ENCODE measurements around the gene TCF12. TPM values are rescaled to one million over a fixed set of nuclear protein-coding genes. Genes with fewer than 3 reads are reported as not detected.

TCF12 gene
- total and polyA plus RNA-seq, 2 of the 8 experiments (the other 6 are each of a cell fraction or from before 2014, with no cell fraction given) = 85.8 to 101 TPM

DNA sequence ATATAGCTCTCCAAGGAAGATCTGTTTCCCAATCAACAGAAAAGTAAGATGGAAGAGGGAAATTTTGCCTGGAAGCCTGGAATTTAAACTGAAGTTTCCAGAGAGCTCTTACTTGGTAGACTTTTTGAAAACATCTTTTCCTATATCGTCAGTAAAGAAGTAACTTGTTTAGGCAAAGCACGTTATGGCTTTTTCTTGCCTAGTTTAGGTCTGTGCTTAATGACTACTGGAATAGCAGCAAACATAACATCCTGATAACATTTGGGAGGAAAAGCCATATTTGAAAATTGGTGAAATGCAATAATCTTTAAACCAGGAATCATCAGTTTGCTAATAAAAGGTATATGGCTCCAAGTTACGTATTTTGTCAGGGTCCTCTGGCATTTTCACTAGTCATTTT lies 297.4 kb downstream of the TCF12 start:
- FAIRE-seq (no peak), DNase-seq (ENCODE audit: low read depth in 1 of 2, low spot score in 2 of 2) (no peak)
- H3K9me3 ChIP-seq (ENCODE audit: insufficient read depth in 2 of 2, low read depth in 1 of 2, low read length in 1 of 2) = no peaks in the 10 kb centered on the region
- no peak overlapping the region for H2AFZ ChIP-seq (ENCODE audit: low read length)
- WGBS, 2 experiments (ENCODE audit: extremely low coverage in 1 of 2, insufficient coverage in 1 of 2, insufficient read length in 1 of 2, insufficient replicate concordance in 2 of 2, low coverage in 1 of 2, low lambda C conversion rate in 2 of 2, missing lambda C conversion rate in 1 of 2) = 89% methylated on average over 3 of the region's 3 CpGs; no CpG with 5 or more reads in 1 of the 2 experiments
- H3K27ac ChIP-seq (ENCODE audit: low read depth, low read length) = no peak overlapping the region
- H3K79me2 ChIP-seq (ENCODE audit: control insufficient read depth in 1 of 2, insufficient read depth in 2 of 2, low read length in 2 of 2) = peaks cover 0 to 59% of the 10 kb centered on the region in 2 experiments; a peak in 2 of 4 replicates
- H3K14ac ChIP-seq (ENCODE audit: insufficient read length) = no peak overlapping the region
- H3K23ac ChIP-seq (ENCODE audit: insufficient read length) = no peak overlapping the region
- H3K56ac ChIP-seq (replicated peaks; ENCODE audit: insufficient read length, low read depth, low read length) = no peak overlapping the region
- H3K23me2 ChIP-seq (ENCODE audit: low read depth, low read length) = no peaks in the 10 kb centered on the region
- H4K5ac ChIP-seq (ENCODE audit: insufficient read length, low read depth, low read length) = no peak overlapping the region
- CTCF ChIA-PET (ENCODE audit: partially characterized antibody) = interaction anchor here (0.7 to 1.3 kb wide), 2 partner anchors 42 to 77 kb away, joined by 3 read pairs; no protein-coding TSS in a partner anchor
- no peak overlapping the region for H4K91ac ChIP-seq (replicated peaks; ENCODE audit: insufficient read length, low read length)
- no peaks in the 10 kb centered on the region for H3K27me3 ChIP-seq (replicated peaks in 1 of 4; ENCODE audit: control insufficient read depth in 3 of 4, extremely low read depth in 1 of 4, insufficient read depth in 3 of 4, low read length in 3 of 4)
- H3K4me1 ChIP-seq (replicated peaks in 1 of 4; ENCODE audit: control insufficient read depth in 3 of 4, insufficient read depth in 4 of 4, low read length in 3 of 4) = peaks cover 0 to 7% (median 1%) of the 10 kb centered on the region in 4 experiments; a peak in 2 of 7 replicates
- TF ChIP-seq POLR2AphosphoS5 (IDR thresholded peaks at IDR 0.05; ENCODE audit: low read depth, low read length) = no peak
- TF ChIP-seq BRCA1 (IDR thresholded peaks at IDR 0.05; ENCODE audit: low read depth, low read length) = no peak
- TF ChIP-seq BCL11A (IDR thresholded peaks at IDR 0.05; ENCODE audit: low read depth in 2 of 2, low read length in 2 of 2) = no peak
- TF ChIP-seq CHD2 (IDR thresholded peaks at IDR 0.05; ENCODE audit: low read length) = no peak
- TF ChIP-seq JUN (IDR thresholded peaks at IDR 0.05; ENCODE audit: low read depth, low read length) = no peak
- TF ChIP-seq FOSL1 (IDR thresholded peaks at IDR 0.05; ENCODE audit: insufficient read depth, low read depth, low read length) = no peak
- H3K36me3 ChIP-seq (ENCODE audit: control insufficient read depth in 2 of 4, insufficient read depth in 4 of 4, low read length in 3 of 4) = no peaks in the 10 kb centered on the region
- H3K9ac ChIP-seq (replicated peaks in 1 of 4; ENCODE audit: extremely low read depth in 1 of 4, low read depth in 3 of 4, low read length in 3 of 4) = no peak overlapping the region
- H2BK20ac ChIP-seq (ENCODE audit: low read length) = no peak overlapping the region
- H4K20me1 ChIP-seq (replicated peaks in 1 of 2; ENCODE audit: control insufficient read depth in 1 of 2, insufficient read depth in 2 of 2, low read length in 2 of 2) = no peaks in the 10 kb centered on the region
- no peak overlapping the region for H2BK120ac ChIP-seq (replicated peaks; ENCODE audit: low read depth, low read length)
- no peak overlapping the region for H2AK5ac ChIP-seq (ENCODE audit: low read depth, low read length)
- H3K79me1 ChIP-seq (ENCODE audit: low read depth, low read length) = no peaks in the 10 kb centered on the region
- no peak overlapping the region for H3K4ac ChIP-seq (replicated peaks; ENCODE audit: insufficient read length, low read depth, low read length)
- no peak overlapping the region for H2BK12ac ChIP-seq (ENCODE audit: low read depth, low read length)
- H3K18ac ChIP-seq (ENCODE audit: extremely low read depth, low read length) = no peak overlapping the region
- no peak overlapping the region for H3K4me3 ChIP-seq (ENCODE audit: extremely low read depth in 1 of 4, insufficient read depth in 2 of 4, low read depth in 3 of 4, low read length in 4 of 4)
- POLR2A ChIA-PET (ENCODE audit: partially characterized antibody) = no interaction called here
- H2BK5ac ChIP-seq (ENCODE audit: low read depth, low read length) = no peak overlapping the region
- no peak overlapping the region for H4K8ac ChIP-seq (ENCODE audit: extremely low read depth, insufficient read depth, low read length)
- H3K4me2 ChIP-seq (ENCODE audit: insufficient read depth in 1 of 2, low read depth in 2 of 2, low read length in 2 of 2) = no peak overlapping the region
- H2BK15ac ChIP-seq (ENCODE audit: low read length) = no peak overlapping the region
